NK-92 (cell line): ENCODE results near the gene NNMT.

Experiments
- DNase-seq: peaks from one replicate; lab custom pipeline; 2025; ENCODE audit not compliant: unreplicated experiment; lab: John Stamatoyannopoulos, UW

NNMT gene

DNA sequence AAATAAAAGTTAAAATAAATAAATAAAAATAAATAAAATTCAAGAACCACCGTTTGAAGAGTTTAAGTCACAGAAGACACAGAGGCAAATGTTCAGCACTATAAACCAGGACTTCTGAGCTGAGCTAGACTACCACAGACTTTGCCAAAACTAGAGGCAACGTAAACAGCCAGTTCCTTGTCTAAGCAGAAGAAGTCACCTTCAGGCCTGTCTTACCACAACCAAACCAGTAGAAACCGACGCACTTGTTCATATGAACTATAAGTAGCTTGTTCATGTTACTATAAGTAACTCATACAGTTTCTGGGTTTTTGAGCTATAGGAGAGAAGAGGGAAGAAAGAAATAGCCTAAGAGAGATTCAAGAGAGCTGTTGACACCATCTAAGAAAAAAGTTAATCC, 48.3 kb downstream of the NNMT start:
- DNase-seq = no peak

DNA sequence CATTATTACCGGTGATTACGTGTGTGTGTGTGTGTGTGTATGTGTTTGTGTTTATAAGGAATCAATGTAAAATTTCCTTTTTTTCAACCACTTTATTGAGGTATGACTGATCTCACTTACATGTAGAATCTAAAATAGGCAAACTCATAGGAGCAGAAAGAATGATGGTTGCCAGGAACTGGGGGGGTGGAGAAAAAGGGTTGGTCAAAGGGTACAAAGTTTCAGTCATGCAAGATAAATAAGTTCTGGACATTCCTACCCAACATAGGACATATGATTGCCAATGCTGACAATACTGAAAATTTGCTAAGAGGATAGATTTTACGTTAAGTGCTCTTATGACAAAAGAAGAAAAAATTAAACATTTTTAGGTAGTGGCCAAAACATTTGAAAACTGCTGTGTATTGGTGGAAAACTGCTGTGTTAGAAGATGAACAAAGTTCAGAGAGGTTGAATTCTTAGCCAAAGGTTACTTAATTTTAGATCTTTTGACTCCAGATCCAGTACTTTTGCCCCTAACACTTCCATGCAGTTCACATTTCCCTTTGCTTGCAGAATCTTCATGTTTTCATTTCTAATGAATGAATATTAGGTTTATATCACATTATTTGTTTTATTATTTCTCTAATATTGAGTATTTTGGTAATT, 49.5 kb downstream of the NNMT start:
- no peak for DNase-seq

DNA sequence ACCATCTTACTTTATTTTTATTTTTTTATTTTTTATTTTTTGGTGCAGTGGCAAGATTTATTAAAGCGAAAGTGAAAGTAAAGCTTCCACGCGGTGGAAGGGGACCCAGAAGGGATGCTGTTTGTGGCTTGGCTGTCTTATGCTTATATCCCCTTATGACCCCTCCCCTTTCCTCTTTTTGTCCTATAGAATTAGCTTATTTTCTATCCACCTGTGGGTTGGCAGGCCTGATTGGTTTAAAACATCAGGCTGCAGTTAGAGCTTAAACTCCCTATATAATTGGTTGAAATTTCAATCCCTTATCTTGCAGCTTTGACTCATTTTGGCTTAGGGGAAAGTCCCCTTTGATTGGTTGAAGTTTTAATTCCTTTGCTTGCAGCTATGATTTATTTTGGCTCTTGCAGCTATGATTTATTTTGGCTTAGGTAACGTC, 50.5 kb downstream of the NNMT start:
- DNase-seq = no peak

DNA sequence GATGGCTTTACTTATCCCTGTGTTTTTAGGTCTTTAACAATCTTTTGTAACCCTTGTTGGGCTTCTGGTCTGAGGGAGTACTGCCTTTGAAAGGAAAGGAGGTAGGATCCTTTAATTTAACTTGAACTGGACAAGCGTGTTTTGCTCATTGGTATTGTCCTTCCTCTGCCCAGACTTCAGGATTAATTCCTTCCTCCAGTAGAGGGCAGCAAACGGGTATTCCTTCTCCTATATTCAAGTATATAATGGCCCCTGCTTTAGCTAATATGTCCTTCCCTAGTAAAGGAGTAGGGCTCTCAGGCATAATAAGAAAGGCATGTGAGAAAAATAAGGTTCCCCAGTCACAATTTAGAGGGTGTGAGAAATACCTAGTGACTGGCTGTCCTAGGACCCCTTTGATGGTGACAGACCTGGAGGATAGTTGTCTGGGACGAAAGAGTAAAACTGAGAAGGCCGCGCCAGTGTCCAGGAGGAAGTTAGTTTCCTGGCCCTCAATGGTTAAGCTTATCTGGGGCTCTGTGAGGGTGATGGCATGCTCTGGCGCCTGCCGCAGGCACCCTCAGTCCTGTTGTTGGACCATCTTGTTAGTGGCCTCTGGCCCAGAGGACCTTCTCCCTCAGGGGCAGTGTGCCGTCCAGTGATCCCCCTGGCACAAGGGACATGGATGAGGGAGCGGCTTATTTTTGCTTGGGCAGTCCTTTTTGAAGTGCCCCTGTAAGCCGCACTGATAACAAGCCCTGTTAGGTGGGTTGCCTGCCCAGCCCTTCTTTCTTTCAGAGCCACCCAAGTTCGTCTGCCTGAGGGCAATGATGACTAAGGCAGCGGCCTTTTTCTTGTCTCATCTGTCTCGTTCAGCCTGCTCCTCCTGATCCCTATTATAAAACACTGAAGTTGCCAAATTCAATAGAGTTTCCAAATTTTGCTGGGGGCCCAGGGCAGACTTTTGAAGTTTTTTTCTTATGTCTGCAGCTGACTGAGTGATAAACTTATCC, 52.3 kb downstream of the NNMT start:
- DNase-seq = no peak

GRCh38 chr11:114350022-114350421, 53.8 kb downstream of the NNMT start:
- DNase-seq = no peak

DNA sequence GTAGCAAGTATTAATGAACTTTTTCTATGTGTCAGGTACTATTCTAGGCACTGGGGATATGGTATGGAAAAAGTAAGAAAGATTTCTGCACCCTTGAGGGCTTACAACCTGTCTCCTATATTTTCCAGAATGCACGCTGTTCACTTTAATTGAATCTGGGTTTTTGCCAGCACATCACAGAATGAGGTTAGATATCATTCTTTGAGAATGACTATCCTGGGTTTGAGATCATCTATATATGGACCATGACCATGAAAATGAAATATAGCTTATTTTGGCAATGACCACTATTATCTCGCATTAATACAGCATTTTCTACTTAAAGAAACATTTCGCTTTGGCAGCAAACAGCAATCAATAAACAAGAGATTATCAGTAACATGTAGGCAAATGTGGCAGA, 57.2 kb downstream of the NNMT start:
- DNase-seq = no peak

DNA sequence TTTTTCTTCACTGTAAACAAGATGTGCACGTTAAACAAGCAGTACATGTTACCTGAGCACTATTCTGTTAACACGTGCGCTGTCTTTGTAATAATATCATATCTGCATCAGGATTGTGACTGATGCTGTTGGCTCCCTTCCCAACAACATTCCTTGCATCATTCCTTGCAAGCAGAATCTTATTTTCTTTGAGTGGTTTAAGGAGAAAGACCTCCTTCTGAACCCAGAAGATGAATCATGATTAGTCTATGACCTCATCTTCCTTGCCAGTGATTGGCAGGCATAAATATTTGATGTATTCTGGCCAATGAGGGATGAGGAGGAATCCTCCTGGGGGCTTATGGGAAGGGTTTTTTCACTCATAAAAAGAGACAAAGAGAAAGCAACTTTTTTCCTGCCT, 57.9 kb downstream of the NNMT start:
- no peak for DNase-seq

GRCh38 chr11:114358716-114359115, 62.5 kb downstream of the NNMT start:
- DNase-seq = no peak

DNA sequence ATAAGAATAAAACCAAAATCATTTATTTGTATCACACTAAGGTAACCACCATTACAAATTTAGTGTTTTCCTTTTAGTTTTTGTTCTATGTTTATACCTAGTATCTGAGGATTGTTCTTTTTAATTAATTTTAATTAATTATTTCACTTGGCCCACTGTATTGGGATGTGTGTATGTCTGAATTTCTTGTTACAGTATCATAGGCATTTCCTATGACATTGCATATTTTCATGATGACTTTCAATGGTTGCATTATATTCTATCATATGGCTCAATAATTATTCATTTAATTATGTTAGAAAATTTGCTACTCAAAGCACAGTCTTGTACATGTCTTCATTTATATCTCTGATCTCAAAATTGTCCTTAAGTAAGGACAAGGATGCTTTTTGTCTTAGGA, 63.1 kb downstream of the NNMT start:
- no peak for DNase-seq

- no peak for DNase-seq
Observed at GRCh38 chr11:114362326-114362725, 66.1 kb downstream of the NNMT start.

GRCh38 chr11:114362958-114363357, 66.8 kb downstream of the NNMT start:
- DNase-seq = no peak
